Testis (tissue), 3 donors: ENCODE data around the gene SLC9A4. TPM values are rescaled to one million over a fixed set of nuclear protein-coding genes. Genes with fewer than 3 reads are reported as not detected.

Experiments used
- DNase-seq: peaks from one replicate; pipeline ENCODE4 v3.0.0-alpha.2; 2019
- H3K27ac ChIP-seq, 2 donors: fragments of 200-600 bp; sonication (generic); one replicate each; pipeline ENCODE4 v1.5.1; 2019
- H3K27me3 ChIP-seq: fragments of 200-600 bp; sonication (generic); one replicate; pipeline ENCODE4 v1.5.1; 2019
- H3K36me3 ChIP-seq: fragments of 200-600 bp; sonication (generic); one replicate; pipeline ENCODE4 v1.5.1; 2017; ENCODE audit warnings: low read depth; ENCODE audit errors: missing control alignments
- H3K4me1 ChIP-seq: fragments of 200-600 bp; sonication (generic); one replicate; pipeline ENCODE4 v1.5.1; 2019
- H3K4me3 ChIP-seq, 2 donors: fragments of 200-600 bp; sonication (generic); one replicate each; pipeline ENCODE4 v1.5.1; 2017 to 2019
- H3K9me3 ChIP-seq: fragments of 200-600 bp; sonication (generic); one replicate; pipeline ENCODE4 v1.5.1; 2017
- POLR2A ChIP-seq: fragments of 450-650 bp; IDR thresholded peaks from one replicate; pipeline ENCODE4 v1.6.1; 2017; ENCODE audit warnings: antibody characterized with exemption, mild to moderate bottlenecking, moderate library complexity
- WGBS, 2 donors: methylation state at CpG; one replicate each; pipeline ENCODE4 v1.1.5; 2018; 5-methylcytosine and 5-hydroxymethylcytosine counted together
- intact Hi-C: fragments of 100-400 bp; cut with DNase I; formaldehyde crosslinking; loops from one replicate; pipeline ENCODE4 v1.15.1; 2023; ENCODE audit warnings: low total_unique reads
- polyA plus RNA-seq: library from polyadenylated mRNA; stranded (reverse); fragments of 350-450 nt; fragmentation: Illumina TruSeq; extraction: RNeasy Lipid Tissue Mini Kit (QIAGEN cat#74804); gene quantifications from one replicate; pipeline ENCODE4 v1.2.3, GENCODE V29; 2014; ENCODE audit warnings: low read depth, low replicate concordance; ENCODE audit not compliant: insufficient read depth
- total RNA-seq, 2 donors: library from RNA; depleted of rRNA; stranded (reverse); fragments of >200 nt; gene quantifications; one replicate each; pipeline ENCODE4 v1.2.3, GENCODE V29; 2016
- TF ChIP-seq, protein P1 (sequence below), 3 experiments: fragments of 450-650 bp in 2 of 3; fragments of 200-600 bp in 1 of 3; sonication (generic) in 1 of 3; IDR thresholded peaks; one replicate each; pipeline ENCODE4 v1.5.1; 2016 to 2019; ENCODE audit warnings: antibody characterized with exemption in 3 of 3, mild to moderate bottlenecking in 2 of 3, moderate library complexity in 1 of 3

Gene SLC9A4
- total and polyA plus RNA-seq, 3 donors from 2014 or later = 0.31 to 0.81 (median 0.34) TPM

DNA sequence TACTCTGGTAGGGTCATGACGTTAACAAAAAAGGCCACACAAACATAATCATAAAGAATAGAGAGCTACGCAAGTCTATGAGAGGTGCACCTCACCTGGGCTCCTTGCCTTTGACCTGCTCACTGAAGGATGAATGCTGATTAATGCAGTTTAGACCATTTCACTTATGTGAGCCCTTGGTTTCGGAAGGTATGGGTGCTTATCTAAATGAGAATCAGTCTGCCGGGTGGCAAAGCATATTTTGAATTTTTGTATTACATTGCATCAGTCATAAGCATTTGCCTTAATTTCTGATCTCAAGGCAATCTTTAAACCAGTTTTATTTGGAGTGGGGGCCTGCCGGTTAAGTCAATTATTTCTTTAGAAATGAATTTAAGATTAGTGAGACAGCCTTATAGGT, 42.8 kb downstream of the SLC9A4 start:
- Histone ChIP-seq H3K27me3 (no peaks in the 10 kb centered on the region), H3K36me3 (no peaks in the 10 kb centered on the region), H3K4me1 (no peaks in the 10 kb centered on the region), H3K27ac (no peak overlapping the region), H3K9me3 (no peaks in the 10 kb centered on the region), H3K4me3 (no peak overlapping the region)
- intact Hi-C loops = no loop called here
- WGBS, 2 donors = 69 to 73% methylated on average over 5 of the region's 5 CpGs
- TF ChIP-seq, protein P1, sequence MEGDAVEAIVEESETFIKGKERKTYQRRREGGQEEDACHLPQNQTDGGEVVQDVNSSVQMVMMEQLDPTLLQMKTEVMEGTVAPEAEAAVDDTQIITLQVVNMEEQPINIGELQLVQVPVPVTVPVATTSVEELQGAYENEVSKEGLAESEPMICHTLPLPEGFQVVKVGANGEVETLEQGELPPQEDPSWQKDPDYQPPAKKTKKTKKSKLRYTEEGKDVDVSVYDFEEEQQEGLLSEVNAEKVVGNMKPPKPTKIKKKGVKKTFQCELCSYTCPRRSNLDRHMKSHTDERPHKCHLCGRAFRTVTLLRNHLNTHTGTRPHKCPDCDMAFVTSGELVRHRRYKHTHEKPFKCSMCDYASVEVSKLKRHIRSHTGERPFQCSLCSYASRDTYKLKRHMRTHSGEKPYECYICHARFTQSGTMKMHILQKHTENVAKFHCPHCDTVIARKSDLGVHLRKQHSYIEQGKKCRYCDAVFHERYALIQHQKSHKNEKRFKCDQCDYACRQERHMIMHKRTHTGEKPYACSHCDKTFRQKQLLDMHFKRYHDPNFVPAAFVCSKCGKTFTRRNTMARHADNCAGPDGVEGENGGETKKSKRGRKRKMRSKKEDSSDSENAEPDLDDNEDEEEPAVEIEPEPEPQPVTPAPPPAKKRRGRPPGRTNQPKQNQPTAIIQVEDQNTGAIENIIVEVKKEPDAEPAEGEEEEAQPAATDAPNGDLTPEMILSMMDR (IDR thresholded peaks at IDR 0.05) = no peak
- no peak for TF ChIP-seq POLR2A
- DNase-seq = no peak

- H3K9me3 ChIP-seq = no peaks in the 10 kb centered on the region
- no peak for DNase-seq
- TF ChIP-seq, protein P1 (IDR thresholded peaks at IDR 0.05) = no peak
- no peak for TF ChIP-seq POLR2A
- intact Hi-C loops = no loop called here
- no peaks in the 10 kb centered on the region for H3K4me1 ChIP-seq
- no peak overlapping the region for H3K4me3 ChIP-seq
- 62 to 78% methylated on average over 3 of the region's 3 CpGs for WGBS, 2 donors
- H3K36me3 ChIP-seq = no peaks in the 10 kb centered on the region
- no peaks in the 10 kb centered on the region for H3K27me3 ChIP-seq
- no peak overlapping the region for H3K27ac ChIP-seq
These were observed 45.1 kb downstream of the SLC9A4 start for GRCh38 chr2:102518170-102518569.

DNA sequence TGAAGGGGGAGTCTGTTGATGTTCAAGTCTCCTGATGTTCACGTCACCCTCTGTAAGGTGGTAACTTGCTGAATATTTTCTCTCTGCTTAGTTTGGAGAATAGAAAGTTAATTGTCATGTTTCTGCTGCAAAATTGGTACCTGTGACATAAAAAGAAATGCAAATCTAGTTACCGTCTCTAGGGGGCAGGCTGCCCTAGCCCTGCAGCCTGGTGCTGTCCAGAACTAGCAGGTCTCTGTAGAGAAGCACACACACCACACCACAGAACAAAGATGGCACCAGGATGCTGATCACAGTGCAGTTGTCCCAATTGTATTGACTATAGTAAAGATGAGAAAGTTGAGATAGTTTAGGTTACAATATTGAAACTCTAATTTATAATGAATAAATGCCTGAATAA, 47.0 kb downstream of the SLC9A4 start:
- Histone ChIP-seq H3K36me3 (no peaks in the 10 kb centered on the region), H3K9me3 (no peaks in the 10 kb centered on the region), H3K27me3 (no peaks in the 10 kb centered on the region), H3K4me1 (no peaks in the 10 kb centered on the region), H3K27ac (no peak overlapping the region), H3K4me3 (no peak overlapping the region)
- intact Hi-C loops = no loop called here
- peak; percentile 54 for DNase-seq
- 18 to 32% methylated on average over 2 of the region's 2 CpGs for WGBS, 2 donors
- TF ChIP-seq, protein P1 (IDR thresholded peaks at IDR 0.05) = peak; percentile 10 to 52 (median 43)
- no peak for TF ChIP-seq POLR2A

- Histone ChIP-seq H3K36me3 (no peaks in the 10 kb centered on the region), H3K9me3 (no peaks in the 10 kb centered on the region), H3K4me3 (no peak overlapping the region), H3K27ac (no peak overlapping the region), H3K27me3 (no peaks in the 10 kb centered on the region), H3K4me1 (no peaks in the 10 kb centered on the region)
- no peak for TF ChIP-seq POLR2A
- TF ChIP-seq, protein P1 (IDR thresholded peaks at IDR 0.05) = no peak
- WGBS, 2 donors = 84 to 92% methylated on average over 1 of the region's 1 CpG
- intact Hi-C loops = no loop called here
- DNase-seq = no peak
These were observed 47.8 kb downstream of the SLC9A4 start for GRCh38 chr2:102520801-102521200.

DNA sequence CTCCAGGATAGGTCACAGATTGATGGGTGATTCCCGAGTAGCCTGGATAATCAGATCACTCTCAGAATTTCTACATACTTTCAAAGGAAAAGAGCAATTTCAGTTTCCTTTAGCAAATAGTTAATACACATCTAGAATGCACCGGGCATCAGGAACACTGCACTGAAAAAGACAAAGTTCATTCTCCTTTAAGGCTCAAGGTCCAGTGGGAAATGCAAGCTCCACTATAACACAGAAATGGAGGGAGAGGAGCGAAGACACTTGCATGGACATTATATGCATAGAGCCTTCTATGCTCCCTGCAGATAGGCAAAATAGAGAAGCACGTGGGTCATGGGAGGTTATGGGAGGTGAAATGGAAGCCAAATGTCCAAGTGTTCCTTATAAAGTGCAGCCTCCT, 49.1 kb downstream of the SLC9A4 start:
- no peak for TF ChIP-seq POLR2A
- TF ChIP-seq, protein P1 (IDR thresholded peaks at IDR 0.05) = no peak
- Histone ChIP-seq H3K36me3 (no peaks in the 10 kb centered on the region), H3K27me3 (no peaks in the 10 kb centered on the region), H3K4me3 (no peak overlapping the region), H3K4me1 (no peaks in the 10 kb centered on the region), H3K27ac (no peak overlapping the region), H3K9me3 (no peaks in the 10 kb centered on the region)
- intact Hi-C loops = no loop called here
- no peak for DNase-seq
- 72 to 76% methylated on average over 4 of the region's 4 CpGs for WGBS, 2 donors
